Erythroblast (primary cell): ENCODE data around the gene FXYD3.

ENCODE experiments used
- GATA1 ChIP-seq: IDR thresholded peaks from 2 replicates; pipeline ENCODE4 v1.6.1; 2011; ENCODE audit warnings: low read depth, mild to moderate bottlenecking, control low read depth, low read length, moderate library complexity
- POLR2A ChIP-seq: IDR thresholded peaks from 2 replicates; pipeline ENCODE4 v1.6.1; 2011; ENCODE audit warnings: mild to moderate bottlenecking, low read length

GRCh38 chr19:35073941-35074340, 41.7 kb upstream of the FXYD3 start:
- TF ChIP-seq POLR2A (no peak), GATA1 (no peak)
